ENCODE data around the gene SHANK3.

SHANK3 gene

DNA sequence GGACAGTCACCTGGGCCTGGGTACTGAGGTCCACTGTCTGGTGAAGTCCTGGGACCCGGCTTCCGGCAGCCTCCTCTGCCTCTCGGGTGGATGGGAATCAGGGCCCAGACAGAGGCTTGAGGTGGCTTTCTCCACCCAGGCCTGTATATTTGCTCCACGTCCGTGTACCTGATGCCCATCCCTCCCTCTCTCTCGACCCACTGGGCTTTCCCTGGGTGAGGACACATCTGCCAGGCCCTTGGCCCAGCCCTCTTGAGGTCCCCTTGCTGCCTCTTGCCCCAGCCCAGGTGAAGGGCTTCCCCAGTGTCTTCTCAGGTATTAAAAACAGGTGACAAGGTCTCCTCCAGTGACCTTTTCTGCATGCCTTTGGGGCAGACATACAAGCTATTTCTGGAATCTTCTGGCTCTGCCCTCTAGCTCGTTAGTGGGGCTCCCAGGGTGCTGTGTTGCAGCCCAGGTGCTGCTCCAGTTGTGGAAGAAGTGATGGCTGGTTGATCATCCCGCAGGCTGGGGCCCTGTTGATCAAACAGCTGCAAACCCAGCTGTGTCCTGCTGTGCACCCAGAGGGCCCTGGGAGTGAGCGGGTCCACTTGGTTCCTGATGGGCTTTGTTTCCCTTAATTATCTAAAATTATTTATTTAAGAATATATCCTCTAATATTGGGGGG lies 39.9 kb downstream of the SHANK3 start:
- no peak for DNase-seq (ENCODE audit: low read depth in 2 of 2)

GRCh38 chr22:50713008-50713385 lies 40.4 kb downstream of the SHANK3 start:
- DNase-seq (ENCODE audit: low read depth in 2 of 2) = no peak

- no peak for DNase-seq (ENCODE audit: low read depth in 2 of 2)
These were observed 41.0 kb downstream of the SHANK3 start for GRCh38 chr22:50713571-50714056.

DNA sequence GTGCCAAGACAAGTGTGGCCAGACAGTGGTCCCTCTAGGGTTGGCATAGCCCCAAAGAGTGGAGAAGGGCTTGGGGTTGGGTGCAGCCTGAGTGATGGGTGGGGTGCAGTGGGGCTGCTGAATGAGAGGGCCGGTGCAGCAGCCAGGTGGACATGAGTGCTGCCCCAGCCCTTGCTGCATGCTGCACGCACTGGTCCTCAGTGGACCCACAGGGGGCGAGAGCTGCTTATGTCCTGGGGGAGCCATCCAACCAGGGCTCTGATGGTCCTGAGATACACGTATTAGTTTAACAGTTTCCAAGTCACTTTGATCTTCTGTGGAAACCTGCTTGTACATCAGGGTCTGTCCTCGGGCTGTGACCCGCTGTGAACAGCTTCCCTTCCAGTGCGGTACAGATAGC lies 41.5 kb downstream of the SHANK3 start:
- no peak for DNase-seq (ENCODE audit: low read depth in 2 of 2)

DNA sequence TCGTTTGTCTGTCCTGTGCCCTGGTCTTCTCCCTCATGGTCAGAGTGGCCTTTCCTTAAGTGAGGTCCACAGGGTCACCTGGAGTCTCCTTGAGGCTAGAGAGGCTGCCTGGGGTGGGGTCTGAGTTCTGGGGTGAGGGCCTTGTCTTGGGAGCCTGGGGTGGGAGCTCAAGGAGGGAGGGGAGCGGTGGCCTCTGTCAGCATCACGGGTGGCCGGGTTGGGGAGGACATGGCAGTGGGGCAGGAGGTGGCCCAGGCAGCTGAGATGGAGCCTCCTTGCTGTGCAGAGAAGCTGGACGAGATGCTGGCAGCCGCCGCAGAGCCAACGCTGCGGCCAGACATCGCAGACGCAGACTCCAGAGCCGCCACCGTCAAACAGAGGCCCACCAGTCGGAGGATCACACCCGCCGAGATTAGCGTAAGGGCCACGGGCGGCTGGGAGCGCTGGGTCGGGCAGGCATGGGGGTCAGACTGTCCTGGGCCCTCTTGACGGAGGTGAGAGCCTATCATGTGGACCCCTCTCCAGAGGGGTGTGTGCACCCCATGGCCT lies 42.1 kb downstream of the SHANK3 start:
- DNase-seq (ENCODE audit: low read depth in 2 of 2) = no peak

DNA sequence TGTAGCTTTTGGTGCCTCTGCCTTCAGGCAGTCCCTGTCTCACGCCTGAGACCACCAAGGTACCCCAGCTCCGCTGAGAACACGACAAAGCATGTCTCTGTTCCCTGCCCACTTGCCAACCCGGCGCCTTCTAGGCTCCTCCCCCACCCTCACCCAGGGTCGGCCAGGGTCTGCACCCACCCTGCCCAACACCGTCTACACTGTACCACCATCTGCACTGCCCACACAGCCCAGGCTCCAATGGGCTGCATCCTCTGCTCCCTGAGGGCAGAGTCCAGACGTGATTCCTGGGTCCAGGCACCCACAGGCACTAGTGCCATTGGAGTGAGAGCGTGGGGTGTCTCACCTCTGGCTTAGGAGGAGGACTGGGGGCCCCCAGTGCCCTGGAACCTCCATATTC lies 42.6 kb downstream of the SHANK3 start:
- DNase-seq (ENCODE audit: low read depth in 2 of 2) = no peak

GRCh38 chr22:50715776-50716175 lies 43.2 kb downstream of the SHANK3 start:
- no peak for DNase-seq (ENCODE audit: low read depth in 2 of 2)

DNA sequence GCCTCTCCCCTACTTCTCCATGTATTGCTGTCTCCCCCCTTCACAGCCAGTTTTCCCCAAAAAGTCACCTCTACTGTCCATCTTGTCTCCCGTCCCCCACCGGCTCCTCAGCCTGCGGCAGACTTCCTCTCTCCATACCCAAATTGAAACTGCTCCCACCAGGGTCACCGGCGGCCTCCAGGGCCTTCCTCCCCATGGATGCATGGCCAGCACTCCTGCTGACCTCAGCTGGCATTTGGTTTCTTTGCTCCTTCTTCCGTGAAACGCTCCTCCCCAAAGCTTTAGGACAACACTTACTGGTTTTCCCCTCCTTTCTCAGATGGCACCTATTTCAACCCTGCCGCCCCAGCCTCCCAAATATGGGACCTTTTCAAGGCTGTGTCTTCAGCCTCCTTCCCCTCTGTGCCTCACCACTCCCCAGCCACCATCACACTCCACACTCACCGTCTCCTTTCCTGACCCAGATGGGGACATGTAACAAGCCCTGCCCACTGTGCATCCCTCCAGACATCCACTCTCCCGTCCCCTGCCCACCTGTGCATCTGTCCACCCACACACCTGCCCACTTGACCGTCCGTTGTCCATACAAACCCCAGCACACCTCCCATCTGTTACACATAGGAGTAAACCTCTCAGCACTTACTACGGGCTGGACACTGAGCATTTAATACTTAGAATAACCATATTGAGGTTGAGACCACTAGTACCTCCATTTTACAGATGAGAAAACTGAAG lies 43.8 kb downstream of the SHANK3 start:
- no peak for DNase-seq (ENCODE audit: low read depth in 2 of 2)

- no peak for DNase-seq (ENCODE audit: low read depth in 2 of 2)
These were observed 45.2 kb downstream of the SHANK3 start for GRCh38 chr22:50717709-50718351.

DNA sequence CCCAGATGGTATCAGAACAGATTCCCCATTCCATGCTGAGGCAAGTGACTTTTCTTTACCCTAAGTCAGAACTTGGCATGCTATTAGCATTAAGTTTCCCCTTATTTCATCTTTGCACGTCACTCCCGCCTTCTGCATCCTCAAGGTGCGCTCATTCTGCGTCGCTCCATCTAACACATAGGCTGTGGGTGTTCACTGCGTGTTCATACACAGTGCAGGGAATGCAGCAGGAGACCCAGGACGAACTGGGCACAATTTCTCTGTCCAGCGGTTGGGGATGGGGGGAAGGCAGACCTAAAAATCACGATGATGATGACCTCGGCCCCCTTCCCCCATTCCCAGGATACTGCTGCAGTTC lies 45.7 kb downstream of the SHANK3 start:
- no peak for DNase-seq (ENCODE audit: low read depth in 2 of 2)

DNA sequence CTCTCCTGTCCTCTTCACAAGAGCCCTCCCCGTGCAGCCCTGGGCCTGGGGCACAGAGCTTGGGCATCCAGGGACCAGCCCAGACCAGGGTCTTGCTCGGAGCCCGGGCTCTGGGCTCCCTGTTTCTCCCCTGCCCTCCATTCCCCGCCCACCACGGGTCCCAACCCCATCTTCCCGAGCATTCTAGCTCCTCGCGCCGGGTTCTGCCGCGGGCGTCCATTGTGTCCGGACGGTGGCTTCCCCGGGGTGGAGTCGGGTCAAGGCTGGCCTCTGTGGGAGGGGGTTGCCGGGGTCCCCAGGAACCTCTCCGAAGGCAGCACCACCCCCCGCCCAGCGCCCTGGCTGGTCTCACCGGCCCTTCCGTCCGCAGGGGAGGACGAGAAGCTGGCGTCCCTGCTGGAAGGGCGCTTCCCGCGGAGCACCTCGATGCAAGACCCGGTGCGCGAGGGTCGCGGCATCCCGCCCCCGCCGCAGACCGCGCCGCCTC lies 47.2 kb downstream of the SHANK3 start:
- no peak for DNase-seq (ENCODE audit: low read depth in 2 of 2)

DNA sequence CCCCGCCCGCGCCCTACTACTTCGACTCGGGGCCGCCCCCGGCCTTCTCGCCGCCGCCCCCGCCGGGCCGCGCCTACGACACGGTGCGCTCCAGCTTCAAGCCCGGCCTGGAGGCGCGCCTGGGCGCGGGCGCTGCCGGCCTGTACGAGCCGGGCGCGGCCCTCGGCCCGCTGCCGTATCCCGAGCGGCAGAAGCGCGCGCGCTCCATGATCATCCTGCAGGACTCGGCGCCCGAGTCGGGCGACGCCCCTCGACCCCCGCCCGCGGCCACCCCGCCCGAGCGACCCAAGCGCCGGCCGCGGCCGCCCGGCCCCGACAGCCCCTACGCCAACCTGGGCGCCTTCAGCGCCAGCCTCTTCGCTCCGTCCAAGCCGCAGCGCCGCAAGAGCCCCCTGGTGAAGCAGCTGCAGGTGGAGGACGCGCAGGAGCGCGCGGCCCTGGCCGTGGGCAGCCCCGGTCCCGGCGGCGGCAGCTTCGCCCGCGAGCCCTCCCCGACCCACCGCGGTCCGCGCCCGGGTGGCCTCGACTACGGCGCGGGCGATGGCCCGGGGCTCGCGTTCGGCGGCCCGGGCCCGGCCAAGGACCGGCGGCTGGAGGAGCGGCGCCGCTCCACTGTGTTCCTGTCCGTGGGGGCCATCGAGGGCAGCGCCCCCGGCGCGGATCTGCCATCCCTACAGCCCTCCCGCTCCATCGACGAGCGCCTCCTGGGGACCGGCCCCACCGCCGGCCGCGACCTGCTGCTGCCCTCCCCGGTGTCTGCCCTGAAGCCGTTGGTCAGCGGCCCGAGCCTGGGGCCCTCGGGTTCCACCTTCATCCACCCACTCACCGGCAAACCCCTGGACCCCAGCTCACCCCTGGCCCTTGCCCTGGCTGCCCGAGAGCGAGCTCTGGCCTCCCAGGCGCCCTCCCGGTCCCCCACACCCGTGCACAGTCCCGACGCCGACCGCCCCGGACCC lies 48.0 kb downstream of the SHANK3 start:
- no peak for DNase-seq (ENCODE audit: low read depth in 2 of 2)

- no peak for DNase-seq (ENCODE audit: low read depth in 2 of 2)
These were observed 48.7 kb downstream of the SHANK3 start for GRCh38 chr22:50721257-50721844.

DNA sequence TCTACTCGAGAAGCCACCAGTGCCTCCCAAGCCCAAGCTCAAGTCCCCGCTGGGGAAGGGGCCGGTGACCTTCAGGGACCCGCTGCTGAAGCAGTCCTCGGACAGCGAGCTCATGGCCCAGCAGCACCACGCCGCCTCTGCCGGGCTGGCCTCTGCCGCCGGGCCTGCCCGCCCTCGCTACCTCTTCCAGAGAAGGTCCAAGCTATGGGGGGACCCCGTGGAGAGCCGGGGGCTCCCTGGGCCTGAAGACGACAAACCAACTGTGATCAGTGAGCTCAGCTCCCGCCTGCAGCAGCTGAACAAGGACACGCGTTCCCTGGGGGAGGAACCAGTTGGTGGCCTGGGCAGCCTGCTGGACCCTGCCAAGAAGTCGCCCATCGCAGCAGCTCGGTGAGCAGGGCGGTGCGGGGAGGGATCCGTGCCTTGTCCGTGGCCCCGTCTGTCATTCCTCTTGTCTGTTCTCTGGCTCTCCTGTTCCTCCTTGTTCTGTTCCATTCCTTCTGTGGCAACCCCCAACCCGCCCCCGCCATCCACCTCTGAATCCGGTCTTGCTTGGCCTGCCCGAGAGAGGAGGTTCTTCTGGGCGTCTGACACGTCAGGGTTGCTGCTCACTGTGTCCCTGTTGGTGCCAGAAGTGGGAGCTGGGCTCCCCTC lies 49.6 kb downstream of the SHANK3 start:
- no peak for DNase-seq (ENCODE audit: low read depth in 2 of 2)
